ENCODE results near the gene BCO1.

The BCO1 gene

GRCh38 chr16:81251871-81252270 lies 13.4 kb downstream of the BCO1 start (continued):
- peak; percentile 55; the same call in 1 of the 2 replicates for TF ChIP-seq ESRRG (CRISPR knock-in tag; IDR thresholded peaks at IDR 0.05)
- TF ChIP-seq PATZ1 (CRISPR knock-in tag; IDR thresholded peaks at IDR 0.05; ENCODE audit: borderline replicate concordance) = no peak
- 0 out of 2 replicates have a peak, but pooled peaks have one; percentile 23 for TF ChIP-seq SNAI2 (CRISPR knock-in tag; IDR thresholded peaks at IDR 0.05)
- no peak for TF ChIP-seq TSHZ2 (CRISPR knock-in tag; IDR thresholded peaks at IDR 0.05)

- TF ChIP-seq ZNF565 (CRISPR knock-in tag; conservative IDR thresholded peaks at IDR 0.05; ENCODE audit: low read depth) (no peak), ZFP3 (CRISPR knock-in tag; IDR thresholded peaks at IDR 0.05) (no peak), TSHZ2 (CRISPR knock-in tag; IDR thresholded peaks at IDR 0.05) (no peak), CSDC2 (CRISPR knock-in tag; IDR thresholded peaks at IDR 0.05) (no peak), RARB (CRISPR knock-in tag; IDR thresholded peaks at IDR 0.05) (no peak), ZC3H10 (CRISPR knock-in tag; IDR thresholded peaks at IDR 0.05) (no peak), BACH2 (CRISPR knock-in tag; IDR thresholded peaks at IDR 0.05; ENCODE audit: borderline replicate concordance) (no peak), ZNF8 (CRISPR knock-in tag; IDR thresholded peaks at IDR 0.05) (no peak), PATZ1 (CRISPR knock-in tag; IDR thresholded peaks at IDR 0.05; ENCODE audit: borderline replicate concordance) (no peak), ISL1 (CRISPR knock-in tag; IDR thresholded peaks at IDR 0.05) (no peak), TCF4 (CRISPR knock-in tag; IDR thresholded peaks at IDR 0.05; ENCODE audit: borderline replicate concordance) (no peak), PPARA (CRISPR knock-in tag; IDR thresholded peaks at IDR 0.05; ENCODE audit: borderline replicate concordance) (no peak), POU6F1 (CRISPR knock-in tag; IDR thresholded peaks at IDR 0.05; ENCODE audit: borderline replicate concordance, low read depth) (no peak), ARNTL (CRISPR knock-in tag; IDR thresholded peaks at IDR 0.05; ENCODE audit: borderline replicate concordance, low read depth) (no peak), ZNF70 (CRISPR knock-in tag; IDR thresholded peaks at IDR 0.05) (no peak), CSRNP3 (CRISPR knock-in tag; IDR thresholded peaks at IDR 0.05) (no peak), OSR1 (CRISPR knock-in tag; IDR thresholded peaks at IDR 0.05) (no peak), TOX (CRISPR knock-in tag; IDR thresholded peaks at IDR 0.05; ENCODE audit: borderline replicate concordance) (no peak), SNAI2 (CRISPR knock-in tag; IDR thresholded peaks at IDR 0.05) (no peak)
- no peak for ATAC-seq
Measured at GRCh38 chr16:81253141-81253540, 14.7 kb downstream of the BCO1 start.
